LNCaP clone FGC (cell line): ENCODE measurements around the gene CA12.

ENCODE experiments used
- DNase-seq: peaks from one replicate; pipeline ENCODE4 v3.0.0-alpha.2; 2011; ENCODE audit warnings: low read depth
- H3K4me3 ChIP-seq: 2 replicates; pipeline ENCODE4 v1.5.1; 2011; ENCODE audit warnings: mild to moderate bottlenecking, low read depth, low read length, control low read depth
- TF ChIP-seq, protein P1 (sequence below): IDR thresholded peaks from 2 replicates; pipeline ENCODE4 v1.5.1; 2012; ENCODE audit warnings: mild to moderate bottlenecking; ENCODE audit not compliant: control insufficient read depth, insufficient read depth; ENCODE audit errors: extremely low read depth

The CA12 gene

GRCh38 chr15:63385911-63386531, 4.4 kb upstream of the CA12 start:
- TF ChIP-seq, protein P1, sequence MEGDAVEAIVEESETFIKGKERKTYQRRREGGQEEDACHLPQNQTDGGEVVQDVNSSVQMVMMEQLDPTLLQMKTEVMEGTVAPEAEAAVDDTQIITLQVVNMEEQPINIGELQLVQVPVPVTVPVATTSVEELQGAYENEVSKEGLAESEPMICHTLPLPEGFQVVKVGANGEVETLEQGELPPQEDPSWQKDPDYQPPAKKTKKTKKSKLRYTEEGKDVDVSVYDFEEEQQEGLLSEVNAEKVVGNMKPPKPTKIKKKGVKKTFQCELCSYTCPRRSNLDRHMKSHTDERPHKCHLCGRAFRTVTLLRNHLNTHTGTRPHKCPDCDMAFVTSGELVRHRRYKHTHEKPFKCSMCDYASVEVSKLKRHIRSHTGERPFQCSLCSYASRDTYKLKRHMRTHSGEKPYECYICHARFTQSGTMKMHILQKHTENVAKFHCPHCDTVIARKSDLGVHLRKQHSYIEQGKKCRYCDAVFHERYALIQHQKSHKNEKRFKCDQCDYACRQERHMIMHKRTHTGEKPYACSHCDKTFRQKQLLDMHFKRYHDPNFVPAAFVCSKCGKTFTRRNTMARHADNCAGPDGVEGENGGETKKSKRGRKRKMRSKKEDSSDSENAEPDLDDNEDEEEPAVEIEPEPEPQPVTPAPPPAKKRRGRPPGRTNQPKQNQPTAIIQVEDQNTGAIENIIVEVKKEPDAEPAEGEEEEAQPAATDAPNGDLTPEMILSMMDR: no peak
- no peak overlapping the region for H3K4me3 ChIP-seq
- no peak for DNase-seq

DNA sequence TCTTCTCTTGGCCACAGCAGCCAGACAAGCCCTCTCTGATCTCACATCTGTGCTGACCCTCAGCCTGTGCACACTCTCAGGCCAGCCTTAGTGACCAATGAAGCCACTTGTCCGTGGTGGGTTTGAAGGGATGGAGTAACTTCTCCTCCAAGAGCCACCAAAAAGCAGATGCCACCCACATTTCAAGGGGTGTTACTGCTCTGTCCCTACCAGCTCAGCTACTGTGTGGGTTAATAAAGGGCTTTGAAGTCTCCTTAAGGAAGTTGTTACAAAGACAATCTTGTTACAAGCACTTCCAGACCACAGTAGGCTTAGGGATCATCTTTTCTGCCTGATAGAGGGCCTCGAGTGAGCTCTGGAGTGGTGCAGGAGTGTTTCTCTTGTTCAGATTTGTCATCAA, 3.3 kb upstream of the CA12 start:
- DNase-seq: no peak
- TF ChIP-seq, protein P1: no peak
- no peak overlapping the region for H3K4me3 ChIP-seq

- TF ChIP-seq, protein P1: no peak
- no peak overlapping the region for H3K4me3 ChIP-seq
- no peak for DNase-seq
Measured at GRCh38 chr15:63382966-63383710, 1.5 kb upstream of the CA12 start.

- TF ChIP-seq, protein P1: no peak
- H3K4me3 ChIP-seq: peak overlapping the region; percentile 51
- DNase-seq: no peak
Measured at GRCh38 chr15:63380808-63381282, 801 bp downstream of the CA12 start.

DNA sequence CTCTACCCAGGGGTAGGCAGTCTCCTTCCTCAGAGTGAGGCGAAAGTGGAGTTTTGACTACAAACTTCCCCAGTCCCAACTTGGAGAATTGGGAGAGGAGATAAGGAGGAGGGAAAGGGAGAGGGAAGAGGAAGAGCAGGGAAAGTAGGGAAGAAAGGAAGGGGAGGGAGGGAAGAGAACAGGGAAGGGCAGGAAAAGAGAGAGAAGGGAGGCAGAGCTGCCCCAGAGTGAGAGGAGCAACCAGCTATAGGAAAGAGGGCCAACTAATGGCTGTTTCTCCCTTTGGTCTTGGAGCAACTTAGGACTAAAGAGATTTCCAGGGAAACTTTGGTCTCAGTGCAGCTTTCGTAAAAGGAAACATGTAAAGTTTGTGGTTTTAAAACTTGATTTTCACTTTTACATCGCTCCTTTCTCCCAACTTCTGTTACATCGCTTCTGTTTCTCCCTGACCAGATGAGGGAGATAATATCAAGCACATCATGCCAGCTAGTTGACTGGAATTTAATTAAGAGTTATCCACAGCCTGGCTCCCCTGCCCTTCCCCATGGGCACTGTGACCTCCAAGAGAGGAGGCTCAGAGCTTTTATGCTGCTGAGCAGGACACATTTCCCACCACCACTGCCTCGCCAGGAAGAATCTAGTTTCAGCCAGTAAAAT, 1.4 kb downstream of the CA12 start:
- TF ChIP-seq, protein P1: no peak
- H3K4me3 ChIP-seq: peak overlapping the region; percentile 51; the same call in 1 of the 2 replicates
- no peak for DNase-seq

DNA sequence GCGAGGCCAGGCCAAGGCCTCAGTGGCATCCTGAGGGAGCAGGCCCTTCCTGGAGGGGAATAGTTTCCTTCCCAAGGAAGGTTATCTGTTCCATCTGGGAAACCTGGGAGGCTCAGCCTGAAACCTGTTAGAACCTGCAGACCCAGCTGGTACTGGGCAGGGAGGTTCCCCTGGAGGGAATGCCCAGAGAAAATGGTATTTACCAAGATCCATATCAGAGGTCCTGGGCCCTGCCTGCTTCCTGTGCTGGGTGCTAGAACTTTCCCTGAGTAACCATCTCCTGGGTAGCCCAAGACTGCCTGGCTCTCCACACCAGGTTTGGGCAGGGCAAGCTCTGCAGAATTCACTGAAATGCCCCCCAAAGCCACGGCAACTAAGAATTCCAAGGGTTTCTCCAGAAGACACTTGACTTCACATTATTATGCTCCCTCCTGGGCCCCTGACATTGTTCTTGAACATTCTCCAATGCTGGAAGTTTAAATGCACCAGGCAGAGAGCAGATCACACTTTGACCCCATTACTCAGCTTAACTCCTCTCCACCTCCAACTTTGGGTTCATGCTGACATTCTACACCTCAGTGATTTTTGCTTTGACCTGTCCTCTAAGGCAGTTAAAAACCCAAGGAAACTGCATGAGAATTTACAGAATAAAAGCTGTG, 2.0 kb downstream of the CA12 start:
- no peak overlapping the region for H3K4me3 ChIP-seq
- DNase-seq: peak; percentile 60
- TF ChIP-seq, protein P1: no peak
